CD4-positive, alpha-beta T cell treated with Interleukin-1 beta for 1 hour (primary cell): ENCODE measurements around the gene SOX5.

Experiments used
- DNase-seq, 2 donors: peaks; one replicate each; pipeline ENCODE4 v3.0.0-alpha.2; 2020 to 2022

Gene SOX5

GRCh38 chr12:23670684-23671083 is 278.8 kb downstream of the SOX5 start:
- DNase-seq = no peak

DNA sequence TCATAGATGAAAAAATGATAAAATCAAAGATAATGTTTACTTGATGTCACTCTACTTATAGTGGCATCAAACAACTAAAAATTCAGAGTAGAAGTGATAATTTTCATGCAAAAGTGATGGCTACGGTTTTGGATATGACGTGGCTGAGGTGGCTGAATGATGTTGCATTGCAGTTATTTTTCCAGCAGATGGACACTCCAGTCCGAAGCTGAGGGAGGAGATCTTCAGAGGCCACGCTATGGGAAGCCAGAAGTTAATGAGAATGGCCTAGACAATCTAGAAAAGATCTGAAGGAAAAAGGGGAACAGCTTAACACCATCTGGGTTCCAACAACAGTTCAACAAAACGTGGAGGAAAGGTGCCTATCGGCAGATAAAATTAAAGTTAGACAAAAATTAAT is 279.8 kb downstream of the SOX5 start:
- DNase-seq = no peak

- no peak for DNase-seq
Observed at GRCh38 chr12:23666866-23667265, 282.6 kb downstream of the SOX5 start.

DNA sequence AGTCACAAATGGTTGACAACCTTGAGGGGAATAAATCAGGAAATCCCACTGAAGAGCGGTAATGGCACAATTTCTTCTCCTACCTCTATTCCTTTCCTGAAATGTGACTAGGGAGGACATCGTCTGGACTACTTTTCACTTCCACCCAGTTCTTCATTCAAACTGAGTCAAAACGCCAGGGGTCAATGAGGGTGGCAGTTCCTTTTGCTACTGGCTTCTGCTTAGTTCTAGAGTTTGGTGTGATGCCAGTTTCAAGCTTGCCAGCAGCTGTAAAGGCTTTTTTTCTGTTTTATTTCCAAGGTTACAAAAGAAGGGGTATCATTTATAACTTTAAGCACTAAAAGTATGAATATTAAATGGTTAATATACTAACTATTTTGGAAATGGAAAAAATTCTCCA is 286.5 kb downstream of the SOX5 start:
- DNase-seq = no peak

- no peak for DNase-seq
Observed at GRCh38 chr12:23659131-23659530, 290.3 kb downstream of the SOX5 start.

GRCh38 chr12:23657598-23657997 is 291.9 kb downstream of the SOX5 start:
- DNase-seq = no peak

GRCh38 chr12:23655884-23656283 is 293.6 kb downstream of the SOX5 start:
- DNase-seq = no peak

GRCh38 chr12:23655112-23655511 is 294.4 kb downstream of the SOX5 start:
- no peak for DNase-seq

DNA sequence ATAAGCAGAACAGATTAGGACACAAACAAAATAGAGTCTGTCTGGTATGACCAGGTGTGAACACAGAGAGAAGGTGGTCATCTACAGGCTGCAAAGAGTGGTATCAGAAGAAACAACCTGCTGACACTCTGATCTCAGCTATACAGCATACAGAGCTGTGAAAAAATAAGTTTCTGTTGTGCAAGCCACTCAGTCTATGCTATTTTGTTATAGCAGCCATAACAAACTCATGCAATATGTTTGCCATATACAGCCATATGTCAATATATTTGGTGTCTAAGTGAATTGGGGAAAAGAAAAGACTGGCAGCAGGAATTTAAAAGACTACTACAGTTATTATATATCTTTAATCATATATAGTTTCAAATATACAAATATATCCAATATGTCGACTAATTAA is 300.9 kb downstream of the SOX5 start:
- DNase-seq = no peak

- no peak for DNase-seq
Observed at GRCh38 chr12:23640754-23641153, 308.7 kb downstream of the SOX5 start.

- DNase-seq = no peak
Observed at GRCh38 chr12:23634344-23634743, 315.1 kb downstream of the SOX5 start.

DNA sequence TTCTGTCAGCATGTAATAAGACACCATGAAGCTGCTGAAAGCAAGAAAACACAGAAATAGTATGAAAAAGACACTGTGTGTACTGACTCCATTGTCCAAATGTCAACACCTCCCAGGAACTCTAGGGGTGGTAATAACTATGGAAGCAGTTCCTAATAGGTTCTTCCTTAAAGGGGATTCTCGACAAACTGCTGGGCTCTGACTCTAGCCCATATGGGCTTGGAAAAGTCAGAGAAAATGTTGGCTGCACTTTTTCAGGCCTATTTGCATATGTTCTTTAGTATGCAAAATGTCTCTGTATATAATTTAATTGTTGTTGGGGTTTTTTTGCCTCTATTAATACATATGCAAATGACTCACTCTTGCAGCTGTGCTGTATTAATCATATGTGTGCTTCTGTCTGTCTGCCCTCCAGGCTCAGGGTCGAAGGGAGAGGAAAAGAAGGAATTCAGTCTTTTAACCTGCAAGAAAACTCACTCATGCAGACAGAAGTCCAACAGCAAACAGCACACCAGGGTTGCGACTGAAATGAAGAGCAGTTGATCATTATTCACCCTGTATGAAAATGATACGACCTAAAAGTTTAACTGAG is 317.6 kb downstream of the SOX5 start:
- no peak for DNase-seq

GRCh38 chr12:23630524-23630923 is 318.9 kb downstream of the SOX5 start:
- no peak for DNase-seq

DNA sequence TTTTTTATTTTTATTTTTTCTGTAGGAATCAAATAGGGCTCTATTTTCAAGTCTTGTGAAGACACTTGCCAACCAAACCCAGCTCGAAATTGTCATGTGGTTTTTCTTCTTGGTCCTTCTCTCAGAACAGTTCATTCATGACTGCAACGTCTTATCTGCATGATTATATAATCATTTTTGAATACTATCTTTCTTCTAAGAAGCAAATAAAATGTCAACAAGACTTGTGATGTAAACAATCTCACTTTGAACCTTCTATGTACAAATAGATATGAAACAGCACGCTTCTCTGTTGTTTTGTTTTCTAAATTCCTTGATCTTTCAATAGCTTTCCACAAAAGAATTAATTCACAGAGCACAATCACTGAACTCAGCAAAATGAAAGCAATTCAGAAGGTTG is 320.7 kb downstream of the SOX5 start:
- DNase-seq = no peak

DNA sequence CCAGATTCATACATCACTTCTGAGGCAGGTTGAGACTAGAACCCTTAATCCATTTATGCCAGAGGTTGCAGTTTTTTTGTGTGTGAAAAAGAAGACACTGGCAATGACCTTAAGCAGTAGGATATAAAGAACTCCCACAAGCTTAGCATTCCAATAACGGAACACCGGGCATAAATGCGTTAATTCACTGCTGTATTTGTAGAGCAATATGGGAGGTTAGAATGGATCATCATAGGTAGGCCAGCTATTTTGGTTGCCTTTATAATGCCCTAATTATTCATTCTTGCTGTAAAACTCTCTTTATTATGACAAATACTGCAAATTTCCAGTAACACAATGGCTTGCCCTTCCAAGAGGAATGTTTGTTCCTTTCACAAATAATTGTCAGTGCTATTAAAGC is 322.7 kb downstream of the SOX5 start:
- no peak for DNase-seq

DNA sequence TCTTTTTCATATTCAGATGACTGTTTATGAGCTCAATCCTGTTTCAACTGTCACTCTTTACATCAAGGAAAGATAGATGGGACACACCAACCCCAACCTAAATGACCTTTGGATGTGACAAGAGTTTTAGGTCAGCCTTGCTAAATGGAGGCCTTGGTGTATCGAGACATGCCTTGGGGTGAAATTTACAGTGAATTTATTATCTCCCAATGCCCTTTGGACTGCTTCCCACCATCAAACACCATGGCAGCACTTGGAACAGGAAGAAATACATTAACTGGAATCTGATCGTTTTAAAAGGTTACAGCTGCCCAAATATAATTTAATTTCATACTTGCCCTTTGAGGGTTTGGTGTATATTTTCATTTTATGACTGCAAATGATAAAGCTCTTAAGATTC is 327.6 kb downstream of the SOX5 start:
- no peak for DNase-seq

GRCh38 chr12:23618718-23619117 is 330.8 kb downstream of the SOX5 start:
- no peak for DNase-seq

GRCh38 chr12:23617749-23618148 is 331.7 kb downstream of the SOX5 start:
- DNase-seq = no peak

DNA sequence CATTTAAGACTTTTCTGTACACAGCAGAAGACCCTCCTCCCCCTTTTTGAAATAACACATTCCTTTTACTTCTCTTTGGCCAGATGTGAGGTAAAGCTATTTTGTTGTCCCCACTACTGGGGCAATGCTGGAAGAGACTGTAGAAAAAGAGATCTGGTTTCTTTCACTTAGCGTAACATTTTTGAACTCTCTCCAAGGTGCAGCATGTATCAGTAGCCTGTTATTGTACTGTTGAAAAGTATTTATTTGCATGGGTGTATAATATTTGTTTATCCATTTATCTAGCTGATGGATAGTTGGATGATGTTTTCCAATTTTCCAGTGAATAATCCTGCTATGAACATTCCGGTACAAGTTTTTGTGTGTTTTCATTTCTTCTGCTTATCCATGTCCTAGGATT is 335.2 kb downstream of the SOX5 start:
- DNase-seq = no peak

- no peak for DNase-seq
Observed at GRCh38 chr12:23611320-23611719, 338.1 kb downstream of the SOX5 start.

- DNase-seq = no peak
Observed at GRCh38 chr12:23600919-23601318, 348.6 kb downstream of the SOX5 start.

GRCh38 chr12:23596568-23596967 is 352.9 kb downstream of the SOX5 start:
- no peak for DNase-seq

- DNase-seq = no peak
Observed at GRCh38 chr12:23587833-23588559, 361.5 kb downstream of the SOX5 start.

DNA sequence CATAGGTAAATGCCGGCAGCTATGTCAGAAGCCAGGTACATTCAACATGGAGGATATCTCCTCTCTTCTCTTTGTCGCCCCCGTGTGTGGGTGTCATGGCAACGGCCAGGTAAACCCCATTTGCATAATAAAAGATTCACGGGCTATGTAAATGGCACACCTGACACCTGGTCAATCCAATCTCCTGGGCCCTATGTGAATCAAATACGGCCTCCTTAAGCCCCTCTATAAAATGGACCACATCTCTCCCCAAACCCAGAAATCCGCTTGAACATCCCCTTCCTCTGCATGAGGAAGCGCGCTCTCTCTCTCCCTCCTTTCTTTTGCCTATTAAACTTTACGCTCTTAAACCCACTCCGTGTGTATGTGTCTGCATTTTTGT is 363.7 kb downstream of the SOX5 start:
- no peak for DNase-seq

DNA sequence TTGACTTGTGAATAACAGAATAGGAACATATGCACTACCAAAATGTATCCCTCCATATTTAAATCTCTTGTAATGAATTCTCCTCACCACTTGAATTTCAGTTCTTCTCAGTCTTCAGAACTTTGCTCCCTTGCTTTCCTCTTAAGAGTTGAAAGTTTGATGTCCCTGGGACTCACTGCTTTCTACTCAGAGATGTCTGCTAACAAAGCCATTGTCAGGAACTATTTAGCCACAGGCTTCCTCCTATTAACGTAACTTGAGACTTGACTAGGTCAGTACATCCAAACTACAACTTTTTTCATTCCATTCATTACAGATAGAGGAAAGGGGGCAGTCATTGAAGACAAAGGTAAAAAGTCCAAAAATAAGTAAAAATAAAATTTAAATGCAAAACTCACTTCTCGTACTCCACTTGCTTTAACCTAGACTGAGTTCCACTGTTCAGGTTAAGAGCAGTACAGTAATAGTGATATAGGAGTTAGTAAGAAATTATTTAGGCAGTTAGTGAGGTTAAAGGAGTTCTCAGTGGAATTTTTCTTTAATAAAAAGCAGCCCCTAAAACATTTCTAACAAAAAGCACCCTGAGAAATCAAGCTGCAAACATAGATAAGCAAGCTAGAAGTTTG is 364.2 kb downstream of the SOX5 start:
- DNase-seq = no peak
